Neural progenitor cell (in vitro differentiated cells): Measurements from ENCODE around the gene SEMA3E.

Experiments
- CTCF ChIP-seq: fragments of 200-600 bp; sonication (generic); IDR thresholded peaks from 2 replicates; pipeline ENCODE4 v1.5.1; 2017; ENCODE audit warnings: antibody characterized with exemption, mild to moderate bottlenecking
- EZH2phosphoT487 ChIP-seq: fragments of 200-600 bp; sonication (generic); IDR thresholded peaks from 2 replicates; pipeline ENCODE4 v1.6.1; 2017; ENCODE audit warnings: antibody characterized with exemption

DNA sequence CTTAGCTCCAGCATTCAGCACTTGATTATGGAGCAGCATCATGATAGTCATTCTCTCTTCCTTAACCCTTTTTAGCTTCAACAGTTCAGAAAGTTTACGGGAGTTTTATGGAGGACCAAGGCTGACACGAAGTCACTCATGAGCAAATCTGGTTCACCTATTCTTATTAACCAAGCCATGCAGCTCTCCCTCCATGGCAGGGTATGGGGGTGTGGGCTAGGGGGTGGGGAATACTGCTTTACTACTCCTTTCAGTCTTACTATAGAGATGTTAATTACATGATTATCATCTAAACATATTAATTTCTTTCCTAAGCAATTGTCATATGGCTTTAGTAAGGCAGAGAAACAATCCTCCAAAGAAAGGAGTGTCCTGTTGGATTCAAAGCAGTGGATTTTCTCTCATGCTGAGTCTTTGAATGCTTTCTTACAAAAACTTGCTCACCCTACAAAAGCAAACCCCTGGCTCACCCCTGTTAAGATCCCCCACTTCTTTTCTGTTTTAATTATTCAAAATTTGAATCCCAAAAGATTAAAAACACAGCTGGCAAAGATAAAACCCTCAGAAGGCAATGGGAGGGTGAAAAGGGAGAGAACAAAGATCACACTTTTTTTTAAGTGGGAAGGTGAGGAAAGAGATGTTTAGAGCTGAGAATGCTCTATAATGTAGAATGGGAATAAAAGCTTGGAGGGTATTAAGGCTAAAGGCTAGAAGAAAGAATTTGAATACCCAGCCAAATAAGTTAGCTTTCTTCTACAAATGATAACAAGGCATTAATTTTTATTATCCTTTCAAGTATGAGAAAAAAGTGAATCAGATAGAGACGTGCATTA, 46.4 kb upstream of the SEMA3E start:
- TF ChIP-seq CTCF: no peak
- TF ChIP-seq EZH2phosphoT487: no peak
